ENCODE results near the gene LIN7C. TPM values are rescaled to one million over a fixed set of nuclear protein-coding genes. Genes with fewer than 3 reads are reported as not detected.

Gene LIN7C
- total and polyA plus RNA-seq, 2 of the 13 experiments (the other 11 are each of a cell fraction or from before 2014, with no cell fraction given): 14.8 to 37.2 TPM

- peak; percentile 18; the same call in 1 of the 2 replicates for TF ChIP-seq AHDC1 (CRISPR knock-in tag; IDR thresholded peaks at IDR 0.05; ENCODE audit: borderline replicate concordance)
- TF ChIP-seq AGO2 (optimal IDR thresholded peaks at IDR 0.05; ENCODE audit: low read depth, low read length): no peak
- 0 out of 2 replicates have a peak, but pooled peaks have one; percentile 25 for TF ChIP-seq ZGPAT (CRISPR knock-in tag; IDR thresholded peaks at IDR 0.05)
- peak; percentile 37; the same call in 1 of the 2 replicates for TF ChIP-seq SAP130 (CRISPR knock-in tag; IDR thresholded peaks at IDR 0.05; ENCODE audit: low read depth)
- no peak for TF ChIP-seq NFKB2 (CRISPR knock-in tag; IDR thresholded peaks at IDR 0.05; ENCODE audit: borderline replicate concordance)
- no peak for TF ChIP-seq HNRNPLL (IDR thresholded peaks at IDR 0.05; ENCODE audit: low read depth, low read length, poor library complexity, severe bottlenecking)
- TF ChIP-seq RXRB (CRISPR knock-in tag; IDR thresholded peaks at IDR 0.05; ENCODE audit: borderline replicate concordance): peak; percentile 67; the same call in 1 of the 2 replicates
- peak; percentile 44; the same call in 1 of the 2 replicates for TF ChIP-seq FOXO1 (CRISPR knock-in tag; IDR thresholded peaks at IDR 0.05)
- no peak for TF ChIP-seq ZSCAN9 (CRISPR knock-in tag; IDR thresholded peaks at IDR 0.05; ENCODE audit: borderline replicate concordance)
- peak; percentile 78 for TF ChIP-seq GATAD2A (CRISPR knock-in tag; IDR thresholded peaks at IDR 0.05)
- TF ChIP-seq ZC3H13 (CRISPR knock-in tag; IDR thresholded peaks at IDR 0.05): no peak
- TF ChIP-seq BCL6 (CRISPR knock-in tag; IDR thresholded peaks at IDR 0.05): peak; percentile 35; the same call in 1 of the 2 replicates
- 0 out of 2 replicates have a peak, but pooled peaks have one; percentile 27 for TF ChIP-seq IKZF5 (CRISPR knock-in tag; IDR thresholded peaks at IDR 0.05)
- no peak for TF ChIP-seq ZNF543 (CRISPR knock-in tag; IDR thresholded peaks at IDR 0.05)
- no peak for TF ChIP-seq ZBED4 (CRISPR knock-in tag; IDR thresholded peaks at IDR 0.05; ENCODE audit: borderline replicate concordance)
These were observed 54.4 kb downstream of the LIN7C start (continued) for GRCh38 chr11:27452147-27452546.
